ENCODE data around the gene NXNL1. TPM values are rescaled to one million over a fixed set of nuclear protein-coding genes. Genes with fewer than 3 reads are reported as not detected.

Gene NXNL1
- total and polyA plus RNA-seq, 9 of the 15 experiments (the other 6 are each of a cell fraction or from before 2014, with no cell fraction given), result not detected

GRCh38 chr19:17500447-17501198 lies 39.9 kb upstream of the NXNL1 start (continued):
- TF ChIP-seq ZNF143 (CRISPR knock-in tag; IDR thresholded peaks at IDR 0.05), result no peak
- TF ChIP-seq ZBTB33 (CRISPR knock-in tag; IDR thresholded peaks at IDR 0.05), result peak; percentile 93
- TF ChIP-seq POLR2G (IDR thresholded peaks at IDR 0.05; ENCODE audit: low read depth, low read length), result peak; percentile 58
- no peak for TF ChIP-seq ARNT (IDR thresholded peaks at IDR 0.05)
- TF ChIP-seq, protein P1, sequence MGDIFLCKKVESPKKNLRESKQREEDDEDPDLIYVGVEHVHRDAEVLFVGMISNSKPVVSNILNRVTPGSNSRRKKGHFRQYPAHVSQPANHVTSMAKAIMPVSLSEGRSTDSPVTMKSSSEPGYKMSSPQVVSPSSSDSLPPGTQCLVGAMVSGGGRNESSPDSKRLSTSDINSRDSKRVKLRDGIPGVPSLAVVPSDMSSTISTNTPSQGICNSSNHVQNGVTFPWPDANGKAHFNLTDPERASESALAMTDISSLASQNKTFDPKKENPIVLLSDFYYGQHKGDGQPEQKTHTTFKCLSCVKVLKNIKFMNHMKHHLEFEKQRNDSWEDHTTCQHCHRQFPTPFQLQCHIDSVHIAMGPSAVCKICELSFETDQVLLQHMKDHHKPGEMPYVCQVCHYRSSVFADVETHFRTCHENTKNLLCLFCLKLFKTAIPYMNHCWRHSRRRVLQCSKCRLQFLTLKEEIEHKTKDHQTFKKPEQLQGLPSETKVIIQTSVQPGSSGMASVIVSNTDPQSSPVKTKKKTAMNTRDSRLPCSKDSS (IDR thresholded peaks at IDR 0.05; ENCODE audit: low read depth, partially characterized antibody), result no peak
- no peak for TF ChIP-seq COPS2 (conservative IDR thresholded peaks at IDR 0.05)
- TF ChIP-seq ADNP (tag; IDR thresholded peaks at IDR 0.05), result 0 out of 2 replicates have a peak, but pooled peaks have one; percentile 39
- no peak for TF ChIP-seq GTF2A2 (tag; IDR thresholded peaks at IDR 0.05)
- no peak for TF ChIP-seq POLR3A (IDR thresholded peaks at IDR 0.05; ENCODE audit: borderline replicate concordance, extremely low read depth, insufficient read depth, insufficient read length)
